Caki2 (cell line): ENCODE measurements around the gene RNASEH2A. TPM values are rescaled to one million over a fixed set of nuclear protein-coding genes. Genes with fewer than 3 reads are reported as not detected.

ENCODE experiments used
- DNase-seq: peaks from one replicate; pipeline ENCODE4 v3.0.0-alpha.2; 2015; ENCODE audit warnings: low read depth
- in situ Hi-C: cut with HindIII; loops from 2 replicates; pipeline ENCODE4 v1.10.0; 2016; ENCODE audit warnings: low sequenced_read_pairs, low pct_unique_long_range_greater_than_20kb, mixed read lengths
- total RNA-seq: library from RNA; depleted of rRNA; stranded (reverse); fragments of >200 nt; shearing (Covaris generic); gene quantifications from 2 replicates; pipeline ENCODE4 v1.2.3, GENCODE V29; 2014; ENCODE audit warnings: low replicate concordance; rRNA removed

RNASEH2A gene
- 94.5 and 126 TPM in 2 replicates for total RNA-seq

DNA sequence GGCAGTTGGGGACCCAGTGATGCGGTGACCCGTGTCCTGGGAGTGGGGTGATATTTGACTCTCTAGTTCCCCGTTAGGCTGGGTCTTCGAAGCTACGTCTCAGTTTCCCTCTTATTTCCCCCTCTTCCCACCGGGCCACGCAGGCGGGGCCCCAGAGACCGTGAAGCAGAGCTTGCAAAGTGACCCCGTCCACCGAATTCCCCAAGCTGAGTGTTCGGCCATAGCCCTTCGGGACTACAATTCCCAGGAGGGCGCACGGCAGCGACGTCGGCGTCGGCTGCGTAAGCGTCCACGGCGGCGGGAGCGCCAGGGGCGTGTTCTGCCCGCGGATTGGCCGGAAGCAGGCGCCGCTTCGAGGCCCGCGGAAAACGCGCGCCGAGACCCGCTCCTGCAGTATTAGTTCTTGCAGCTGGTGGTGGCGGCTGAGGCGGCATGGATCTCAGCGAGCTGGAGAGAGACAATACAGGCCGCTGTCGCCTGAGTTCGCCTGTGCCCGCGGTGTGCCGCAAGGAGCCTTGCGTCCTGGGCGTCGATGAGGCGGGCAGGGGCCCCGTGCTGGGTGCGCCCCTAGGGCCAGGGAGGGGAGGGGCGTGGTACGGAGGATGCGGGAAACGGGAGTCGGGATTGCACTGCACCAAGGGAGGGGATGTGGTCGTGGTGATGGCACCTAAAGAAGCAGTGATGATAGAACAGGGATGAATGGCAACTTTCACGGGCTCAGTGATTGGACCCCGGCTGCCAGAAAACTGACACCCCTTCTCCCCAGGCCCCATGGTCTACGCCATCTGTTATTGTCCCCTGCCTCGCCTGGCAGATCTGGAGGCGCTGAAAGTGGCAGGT is at the start of gene RNASEH2A:
Gene RNASEH2A (plus strand): TSS at position 343 of the 840 bp plus-strand sequence. CDS start 90 bp downstream, at position 433.
- in situ Hi-C loops, result no loop called here
- peak; percentile 85 for DNase-seq

DNA sequence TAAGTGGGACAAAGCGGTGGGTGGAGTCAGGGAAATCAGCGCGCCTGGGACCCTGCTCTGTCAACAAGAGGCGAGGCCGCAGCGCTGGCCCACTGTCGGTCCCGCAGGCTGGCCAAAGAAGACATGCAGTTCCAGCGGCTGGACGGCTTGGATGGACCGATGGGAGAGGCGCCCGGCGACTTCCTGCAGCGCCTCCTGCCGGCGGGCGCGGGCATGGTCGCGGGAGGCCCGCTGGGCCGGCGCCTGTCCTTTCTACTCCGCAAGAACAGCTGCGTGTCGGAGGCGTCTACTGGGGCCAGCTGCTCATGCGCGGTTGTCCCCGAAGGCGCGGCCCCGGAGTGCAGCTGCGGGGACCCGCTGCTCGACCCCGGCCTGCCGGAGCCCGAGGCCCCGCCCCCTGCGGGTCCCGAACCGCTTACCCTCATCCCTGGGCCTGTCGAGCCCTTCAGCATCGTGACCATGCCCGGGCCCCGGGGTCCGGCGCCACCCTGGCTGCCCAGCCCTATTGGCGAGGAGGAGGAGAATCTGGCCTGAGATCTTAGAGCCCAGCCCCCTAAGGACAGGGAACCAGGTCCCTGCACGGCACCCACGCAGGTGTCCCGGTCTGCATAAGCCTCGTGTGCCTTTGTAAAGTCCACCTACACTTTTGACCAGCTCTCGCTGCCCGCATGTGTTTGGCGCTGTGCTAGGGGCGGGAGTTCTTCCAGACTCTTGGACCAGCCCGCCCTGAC is 48.7 kb upstream of the RNASEH2A start:
- in situ Hi-C loops, result no loop called here
- peak; percentile 30 for DNase-seq

DNA sequence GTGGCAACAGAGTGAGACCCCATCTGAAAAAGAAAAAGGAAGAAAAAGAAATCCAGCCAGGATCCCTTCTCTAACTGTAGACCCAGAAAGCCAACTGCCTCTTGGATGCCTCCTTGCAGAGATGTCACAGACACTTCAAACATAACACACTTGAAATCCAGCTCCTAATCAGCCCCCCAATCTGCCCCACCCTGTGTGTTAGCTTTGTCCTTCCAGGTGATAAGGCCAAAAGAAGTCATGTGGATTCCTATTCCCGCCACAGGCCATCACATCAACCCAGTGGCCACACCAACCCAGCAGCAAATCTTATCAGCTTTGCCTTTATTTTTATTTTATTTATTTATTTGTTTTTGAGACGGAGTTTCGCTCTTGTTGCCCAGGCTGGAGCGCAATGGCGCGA is 46.7 kb upstream of the RNASEH2A start:
- DNase-seq, result no peak
- in situ Hi-C loops, result no loop called here

DNA sequence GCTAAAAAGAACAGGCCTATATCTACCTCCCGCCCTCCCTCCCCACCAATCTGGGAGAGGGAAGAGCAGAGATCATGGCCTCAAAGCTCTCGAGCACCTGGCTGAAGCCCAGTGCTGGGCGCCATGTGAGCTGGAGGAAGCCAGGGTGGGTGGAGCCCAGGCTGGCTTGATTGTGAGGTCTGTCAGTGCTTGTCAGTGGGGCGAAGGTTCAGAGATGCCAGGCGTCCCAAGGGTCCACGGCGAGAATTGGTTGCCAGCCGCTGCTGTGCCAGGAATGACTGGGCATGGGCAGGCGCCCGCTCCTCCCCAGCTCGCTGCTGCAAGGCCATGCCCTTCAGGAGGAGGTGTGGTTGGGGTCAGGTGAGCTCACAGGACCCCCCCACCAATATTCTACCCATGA is 43.3 kb upstream of the RNASEH2A start:
- DNase-seq, result no peak
- in situ Hi-C loops, result no loop called here

DNA sequence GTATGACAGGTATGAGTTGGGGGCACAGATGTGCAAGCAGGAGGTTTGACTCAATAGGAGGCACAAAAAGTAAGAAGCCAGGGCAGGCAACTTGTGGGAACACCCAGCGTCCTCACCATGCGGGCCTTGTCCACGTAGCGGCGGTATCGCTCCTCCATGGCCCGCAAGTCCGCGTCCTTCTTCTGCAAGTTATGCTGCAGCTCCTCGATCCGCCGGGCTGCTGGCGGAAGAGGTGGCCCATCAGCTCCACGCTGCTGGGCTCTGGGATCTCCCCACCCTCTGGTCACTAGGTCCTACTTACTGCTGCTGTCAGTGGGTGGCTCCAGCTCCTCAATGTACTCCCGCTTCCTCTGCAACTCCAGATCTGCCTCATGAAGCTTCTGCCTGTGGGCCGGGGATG is 41.7 kb upstream of the RNASEH2A start:
- DNase-seq, result no peak
- in situ Hi-C loops, result no loop called here

DNA sequence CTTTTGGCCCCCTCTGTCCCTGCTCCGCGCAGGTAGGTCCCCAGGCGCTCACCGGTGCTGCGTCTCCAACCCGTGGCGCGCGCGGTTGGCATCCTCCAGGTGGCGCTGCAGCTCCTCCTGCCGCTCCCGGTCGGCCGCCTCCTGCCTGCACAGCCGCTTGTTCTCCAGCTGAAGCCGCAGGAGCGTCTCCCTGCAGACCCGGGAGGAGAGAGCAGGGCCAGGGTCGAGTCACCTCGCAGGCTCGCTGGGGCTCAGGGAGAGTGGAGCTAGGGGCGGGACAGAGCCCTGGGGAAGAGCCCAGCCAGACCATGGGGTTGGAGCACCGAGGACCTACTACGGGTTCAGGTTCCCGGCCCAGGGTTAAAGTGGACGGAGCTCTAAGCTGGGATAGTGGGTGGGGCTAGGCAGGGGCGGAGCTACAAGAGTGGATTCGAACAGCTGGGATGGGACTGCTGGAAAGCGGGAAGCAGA is 40.3 kb upstream of the RNASEH2A start:
- in situ Hi-C loops, result no loop called here
- peak; percentile 88 for DNase-seq

DNA sequence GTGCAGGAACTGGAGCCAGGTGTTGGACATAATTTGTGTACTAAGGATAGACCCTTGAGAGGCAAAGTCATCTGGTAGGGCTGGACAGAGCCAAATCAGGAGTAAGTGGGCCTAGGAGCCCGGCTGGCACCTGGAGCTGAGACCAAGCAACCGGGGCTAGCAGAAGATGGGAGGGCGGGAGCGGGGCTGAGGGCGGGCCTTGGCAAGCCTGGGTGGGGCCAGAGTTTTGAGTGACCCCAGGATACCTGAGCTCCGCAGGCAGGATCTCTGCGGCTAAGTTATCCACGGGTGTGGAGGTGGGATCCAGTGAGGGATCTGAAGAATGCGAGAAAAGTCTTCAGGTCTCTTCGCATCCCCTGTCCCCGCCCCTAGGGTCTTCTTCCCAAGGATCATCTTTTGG is 39.2 kb upstream of the RNASEH2A start:
- in situ Hi-C loops, result no loop called here
- no peak for DNase-seq

GRCh38 chr19:12767666-12768065 is 38.7 kb upstream of the RNASEH2A start:
- in situ Hi-C loops, result no loop called here
- DNase-seq, result no peak

GRCh38 chr19:12769689-12770088 is 36.7 kb upstream of the RNASEH2A start:
- in situ Hi-C loops, result no loop called here
- no peak for DNase-seq

GRCh38 chr19:12770922-12771321 is 35.5 kb upstream of the RNASEH2A start:
- in situ Hi-C loops, result no loop called here
- DNase-seq, result no peak

DNA sequence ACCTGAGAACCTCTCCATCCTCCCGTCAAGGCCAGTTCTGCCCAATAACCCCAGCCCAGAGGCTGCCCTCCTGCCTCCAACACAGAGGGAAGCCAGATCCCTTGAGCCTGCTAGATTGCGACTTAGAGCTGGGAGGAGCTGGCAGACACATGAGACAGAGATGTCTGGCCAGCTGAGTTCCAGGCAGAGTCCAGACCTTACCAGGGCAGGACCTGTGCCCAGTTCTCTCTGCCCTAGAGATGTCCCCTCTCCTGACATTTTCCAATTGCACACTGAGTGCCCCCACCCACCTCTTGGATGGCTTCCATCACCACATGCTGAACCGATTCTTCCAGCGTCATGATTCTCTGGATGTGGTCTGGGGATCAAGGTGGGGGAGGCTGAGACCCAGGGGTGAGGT is 34.1 kb upstream of the RNASEH2A start:
- in situ Hi-C loops, result no loop called here
- DNase-seq, result no peak

GRCh38 chr19:12773571-12773970 is 32.8 kb upstream of the RNASEH2A start:
- in situ Hi-C loops, result no loop called here

DNA sequence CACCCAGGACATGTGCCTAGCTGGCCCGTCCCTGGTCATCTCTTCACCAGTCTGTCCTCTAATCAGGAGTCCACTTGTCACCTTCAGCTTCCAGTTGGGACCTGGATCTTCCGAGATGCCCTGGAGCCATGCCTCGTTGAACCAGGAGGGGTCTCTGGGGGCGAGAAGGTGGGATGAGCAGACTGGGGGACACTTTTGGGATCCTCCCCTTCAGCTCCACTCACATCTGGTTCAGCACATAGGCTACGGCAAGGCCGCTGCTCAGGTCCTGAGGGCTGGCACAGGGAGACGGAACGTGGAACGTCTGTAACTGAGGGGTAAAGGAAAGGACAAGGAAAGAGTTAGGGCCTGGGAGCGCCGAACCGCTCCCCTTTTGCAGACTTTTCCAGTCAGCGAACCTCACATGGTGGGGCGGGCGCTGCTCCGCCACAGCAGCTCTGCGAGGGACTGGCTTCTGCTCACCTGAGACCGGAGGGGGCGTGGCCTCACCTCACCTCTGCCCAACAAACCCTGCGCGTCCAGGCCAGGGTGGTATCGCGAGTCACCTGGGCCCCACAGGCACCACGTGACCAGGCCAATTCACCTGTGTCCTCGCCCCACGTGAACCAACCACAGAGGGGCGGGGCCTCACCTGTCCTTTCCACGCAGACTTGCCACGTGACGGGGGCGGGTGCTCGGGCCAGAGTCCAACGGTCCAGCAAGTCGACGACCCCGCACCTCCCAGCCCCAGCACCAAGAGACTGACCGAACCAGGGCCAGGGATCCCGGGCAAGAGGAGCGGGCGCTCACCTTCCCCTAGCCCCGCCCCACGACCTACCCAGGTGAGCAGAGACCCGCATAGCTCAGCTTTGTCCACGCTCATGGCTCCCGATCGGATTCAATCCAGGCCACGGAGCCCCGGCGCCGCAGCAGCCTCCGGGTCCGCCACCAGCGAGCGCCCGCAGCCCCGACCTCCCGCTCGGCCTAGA is 31.5 kb upstream of the RNASEH2A start, which contains the start of gene HOOK2:
Gene HOOK2 (minus strand): TSS at position 965 of the 968 bp plus-strand sequence. CDS start 103 bp downstream, at position 862.
- in situ Hi-C loops, result no loop called here
- peak; percentile 42 for DNase-seq

More at GRCh38 chr19:12773571-12773970, 32.8 kb upstream of the RNASEH2A start:
- DNase-seq, result no peak

- in situ Hi-C loops, result no loop called here
- DNase-seq, result peak; percentile 74
These were observed 29.0 kb upstream of the RNASEH2A start for GRCh38 chr19:12777217-12778016.

DNA sequence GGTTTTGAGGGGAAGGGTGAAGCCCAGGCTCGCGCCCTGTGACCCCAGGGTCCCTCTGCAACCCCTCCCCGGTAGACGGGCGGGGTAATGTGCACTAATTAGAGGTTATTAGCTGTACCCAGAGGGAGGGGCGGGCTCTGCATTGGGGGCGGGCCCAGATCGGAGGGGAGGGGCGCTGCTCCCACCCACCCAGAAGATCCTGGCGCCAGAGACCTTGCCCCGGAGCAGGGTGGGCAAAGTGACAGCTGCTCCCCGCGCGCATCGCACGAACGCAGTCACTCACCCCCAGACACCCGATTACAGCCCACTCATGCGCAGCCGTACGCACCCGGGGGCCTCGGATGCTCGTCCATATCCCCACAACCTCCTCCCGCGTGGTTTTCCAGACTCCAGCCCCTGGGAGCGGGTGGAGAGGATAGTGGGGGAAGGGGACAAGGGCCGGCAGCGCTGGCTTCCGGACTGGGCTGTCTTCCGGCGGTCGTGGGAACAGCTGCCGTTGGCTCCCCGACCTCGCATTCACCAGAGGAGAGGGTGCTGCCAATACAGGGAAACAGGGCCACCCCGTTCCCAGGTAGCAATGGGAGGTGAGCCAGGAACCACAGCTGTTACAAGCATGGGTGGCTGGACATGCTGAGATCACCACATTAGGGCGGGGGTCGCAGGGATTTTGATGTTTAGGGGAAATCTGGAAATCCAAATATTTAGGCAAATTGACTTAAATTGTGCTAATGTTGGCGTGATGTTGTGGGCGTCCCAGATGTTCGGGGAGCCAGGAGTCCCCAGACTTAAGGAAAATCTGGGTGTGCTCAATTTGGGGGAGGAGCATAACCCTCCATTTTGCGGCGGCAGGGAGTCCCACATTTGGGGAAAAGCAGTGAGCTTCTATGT is 28.1 kb upstream of the RNASEH2A start:
- peak; percentile 65 for DNase-seq
- in situ Hi-C loops, result no loop called here

GRCh38 chr19:12778905-12779161 is 27.6 kb upstream of the RNASEH2A start:
- no peak for DNase-seq
- in situ Hi-C loops, result no loop called here
